RWPE2 (cell line): ENCODE data around the gene SQOR.

Source experiments
- ATAC-seq: fragments of 200-7000 bp; cut with Tn5 transposase; 3 replicates; pipeline ENCODE4 v1.9.1; 2021; ENCODE audit warnings: low read depth
- DNase-seq: peaks from one replicate; pipeline ENCODE4 v3.0.0-alpha.2; 2020; ENCODE audit warnings: low spot score
- H3K27ac ChIP-seq: fragments of 450-650 bp; 2 replicates; pipeline ENCODE4 v1.5.1; 2017; ENCODE audit warnings: mild to moderate bottlenecking; ENCODE audit not compliant: poor library complexity, severe bottlenecking
- H3K27me3 ChIP-seq: fragments of 250-450 bp; sonication (Bioruptor Pico); 2 replicates; pipeline ENCODE4 v1.5.1; 2021; ENCODE audit warnings: mild to moderate bottlenecking, moderate library complexity; ENCODE audit not compliant: insufficient read depth, poor library complexity, severe bottlenecking
- H3K36me3 ChIP-seq: fragments of 250-450 bp; sonication (Bioruptor Pico); 2 replicates; pipeline ENCODE4 v1.5.1; 2020; ENCODE audit warnings: low read depth, mild to moderate bottlenecking, moderate library complexity
- H3K4me1 ChIP-seq: fragments of 250-450 bp; sonication (Bioruptor Pico); 2 replicates; pipeline ENCODE4 v1.5.1; 2021; ENCODE audit warnings: mild to moderate bottlenecking, moderate library complexity; ENCODE audit not compliant: insufficient read depth, poor library complexity, severe bottlenecking
- H3K4me3 ChIP-seq: fragments of 250-450 bp; sonication (Bioruptor Pico); 2 replicates; pipeline ENCODE4 v1.5.1; 2021; ENCODE audit warnings: mild to moderate bottlenecking, moderate library complexity; ENCODE audit not compliant: severe bottlenecking
- H3K9me3 ChIP-seq: fragments of 250-450 bp; sonication (Bioruptor Pico); 2 replicates; pipeline ENCODE4 v1.5.1; 2021; ENCODE audit warnings: mild to moderate bottlenecking, moderate library complexity; ENCODE audit not compliant: severe bottlenecking
- TF ChIP-seq, protein P1 (sequence below): fragments of 450-650 bp; IDR thresholded peaks from one replicate; pipeline ENCODE4 v1.5.1; 2017; ENCODE audit warnings: mild to moderate bottlenecking, moderate library complexity; ENCODE audit not compliant: poor library complexity, severe bottlenecking

Gene SQOR

DNA sequence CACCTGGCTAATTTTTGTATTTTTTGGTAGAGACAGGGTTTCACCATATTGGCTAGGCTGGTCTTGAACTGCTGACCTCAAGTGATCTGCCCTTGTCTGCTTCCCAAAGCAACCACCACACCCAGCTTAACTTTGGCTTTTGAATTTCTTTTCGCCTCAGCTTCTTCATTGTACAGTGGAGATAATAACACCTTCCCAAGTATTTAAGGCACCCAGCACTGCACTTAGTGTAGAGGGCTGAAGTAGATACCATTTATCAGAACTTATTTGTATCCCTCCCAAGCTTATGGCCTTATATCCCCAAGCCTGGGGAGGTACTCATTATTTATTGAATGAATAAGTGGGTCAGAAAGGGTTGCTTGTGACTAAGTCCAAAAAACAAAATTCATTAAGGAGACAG, 2.3 kb downstream of the SQOR start:
- H3K9me3 ChIP-seq, result no peaks in the 10 kb centered on the region
- peak overlapping the region; percentile 1 for H3K4me3 ChIP-seq
- H3K36me3 ChIP-seq, result peaks cover 29% of the 10 kb centered on the region
- H3K27me3 ChIP-seq, result no peaks in the 10 kb centered on the region
- TF ChIP-seq, protein P1, sequence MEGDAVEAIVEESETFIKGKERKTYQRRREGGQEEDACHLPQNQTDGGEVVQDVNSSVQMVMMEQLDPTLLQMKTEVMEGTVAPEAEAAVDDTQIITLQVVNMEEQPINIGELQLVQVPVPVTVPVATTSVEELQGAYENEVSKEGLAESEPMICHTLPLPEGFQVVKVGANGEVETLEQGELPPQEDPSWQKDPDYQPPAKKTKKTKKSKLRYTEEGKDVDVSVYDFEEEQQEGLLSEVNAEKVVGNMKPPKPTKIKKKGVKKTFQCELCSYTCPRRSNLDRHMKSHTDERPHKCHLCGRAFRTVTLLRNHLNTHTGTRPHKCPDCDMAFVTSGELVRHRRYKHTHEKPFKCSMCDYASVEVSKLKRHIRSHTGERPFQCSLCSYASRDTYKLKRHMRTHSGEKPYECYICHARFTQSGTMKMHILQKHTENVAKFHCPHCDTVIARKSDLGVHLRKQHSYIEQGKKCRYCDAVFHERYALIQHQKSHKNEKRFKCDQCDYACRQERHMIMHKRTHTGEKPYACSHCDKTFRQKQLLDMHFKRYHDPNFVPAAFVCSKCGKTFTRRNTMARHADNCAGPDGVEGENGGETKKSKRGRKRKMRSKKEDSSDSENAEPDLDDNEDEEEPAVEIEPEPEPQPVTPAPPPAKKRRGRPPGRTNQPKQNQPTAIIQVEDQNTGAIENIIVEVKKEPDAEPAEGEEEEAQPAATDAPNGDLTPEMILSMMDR, result no peak
- ATAC-seq (no peak), DNase-seq (no peak)
- peak overlapping the region; percentile 100 for H3K27ac ChIP-seq
- peaks cover 56% of the 10 kb centered on the region for H3K4me1 ChIP-seq

DNA sequence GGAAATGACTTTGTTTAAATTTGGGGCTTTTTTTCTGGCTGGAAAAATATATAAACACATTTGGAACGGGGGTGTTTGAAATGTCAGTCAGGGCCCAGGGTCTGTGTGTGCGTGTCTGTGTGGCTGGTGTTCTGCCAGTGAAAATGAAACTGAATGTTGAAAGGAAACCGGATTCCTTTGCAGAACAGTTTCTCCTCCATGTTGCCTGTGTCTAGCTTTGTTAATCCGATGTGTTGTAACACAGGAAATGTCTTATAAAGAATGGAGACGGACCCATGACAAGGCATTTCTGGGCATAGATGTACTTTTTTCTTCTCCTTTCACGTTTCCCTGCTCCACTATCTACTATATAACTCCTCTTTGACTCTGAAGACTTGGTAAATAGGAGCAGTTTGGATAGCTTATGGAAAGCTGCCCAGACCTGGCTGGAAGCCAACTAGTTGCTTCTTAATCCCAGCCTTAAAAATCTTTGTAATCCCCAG, 2.8 kb downstream of the SQOR start:
- DNase-seq, result no peak
- Histone ChIP-seq H3K27me3 (no peaks in the 10 kb centered on the region), H3K9me3 (no peaks in the 10 kb centered on the region), H3K4me1 (peaks cover 58% of the 10 kb centered on the region), H3K27ac (peak overlapping the region; percentile 100), H3K4me3 (peak overlapping the region; percentile 1), H3K36me3 (peaks cover 29% of the 10 kb centered on the region)
- ATAC-seq, result peak; percentile 1; the same call in 1 of the 3 replicates
- TF ChIP-seq, protein P1, result no peak

DNA sequence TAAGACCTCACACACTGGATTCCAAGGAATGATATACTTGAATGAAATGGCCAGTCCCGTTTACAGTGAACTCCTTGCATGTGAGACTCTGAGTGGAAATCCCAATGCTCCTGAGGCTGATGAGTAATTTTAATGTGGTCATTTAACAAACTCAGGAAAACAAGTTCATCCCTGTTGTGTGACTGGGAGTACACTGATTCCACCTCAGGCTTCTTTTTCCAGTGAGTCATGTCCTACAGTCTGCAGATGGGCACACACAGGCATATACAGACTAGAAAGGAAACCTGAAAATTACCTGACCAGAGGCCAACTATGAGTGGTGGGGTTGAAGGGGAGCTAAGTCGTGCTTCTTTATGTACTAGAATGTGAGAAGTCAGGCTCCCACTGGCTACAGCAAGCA, 5.8 kb downstream of the SQOR start:
- Histone ChIP-seq H3K27me3 (no peaks in the 10 kb centered on the region), H3K4me3 (no peak overlapping the region), H3K27ac (peak overlapping the region; percentile 100), H3K36me3 (peaks cover 35% of the 10 kb centered on the region), H3K4me1 (peaks cover 86% of the 10 kb centered on the region), H3K9me3 (no peaks in the 10 kb centered on the region)
- no peak for DNase-seq
- peak; percentile 57 for ATAC-seq
- TF ChIP-seq, protein P1, result no peak

DNA sequence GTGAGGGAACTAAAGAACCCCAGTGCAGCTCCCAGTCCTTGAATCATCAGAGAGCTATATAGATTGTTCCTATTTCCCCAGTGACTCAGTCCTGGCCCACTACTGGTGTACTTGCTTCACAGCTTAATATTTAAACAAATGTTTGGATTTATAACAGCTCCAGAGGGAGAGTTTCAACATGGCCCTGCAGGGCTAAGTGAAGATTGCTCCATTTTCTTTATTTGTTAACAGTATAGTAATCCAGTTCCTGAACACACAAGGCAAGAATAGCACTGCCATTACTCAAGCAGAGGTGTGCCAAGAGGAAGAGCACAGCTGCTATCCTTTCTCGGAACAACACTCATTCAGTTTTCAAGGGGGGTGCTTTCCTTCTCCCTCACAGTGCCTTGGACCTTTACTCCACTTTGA, 6.5 kb downstream of the SQOR start:
- Histone ChIP-seq H3K9me3 (no peaks in the 10 kb centered on the region), H3K4me3 (no peak overlapping the region), H3K27me3 (no peaks in the 10 kb centered on the region), H3K36me3 (peaks cover 35% of the 10 kb centered on the region), H3K27ac (peak overlapping the region; percentile 100), H3K4me1 (peaks cover 94% of the 10 kb centered on the region)
- TF ChIP-seq, protein P1, result peak; percentile 33
- ATAC-seq (peak; percentile 72), DNase-seq (peak; percentile 91)
